ENCODE data around the gene S100A13. TPM values are rescaled to one million over a fixed set of nuclear protein-coding genes. Genes with fewer than 3 reads are reported as not detected.
A peak's percentile ranks its signal among the peaks of the same experiment; 100 is the strongest.
"Not testable (repeated sequence)": the region's sequence is repeated elsewhere in the genome, so short reads cannot be mapped to it uniquely, and the experiment has no call there.

The S100A13 gene
- total RNA-seq, 1 donor from 2014 or later, result 76.1 TPM

GRCh38 chr1:153669606-153670005 is 42.3 kb upstream of the S100A13 start:
- Histone ChIP-seq H3K36me3 (peaks cover 52% of the 10 kb centered on the region), H3K27me3 (no peaks in the 10 kb centered on the region), H3K9me3 (no peaks in the 10 kb centered on the region), H3K4me3 (peak overlapping the region; percentile 84), H3K27ac (no peak overlapping the region), H3K4me1 (peaks cover 10% of the 10 kb centered on the region)
- intact Hi-C loops (cut with DNase I), result no loop called here
- no peak for ATAC-seq
- no peak for TF ChIP-seq CTCF (IDR thresholded peaks at IDR 0.05)
- no peak for DNase-seq

- H3K27ac ChIP-seq; H3K9me3 ChIP-seq; intact Hi-C loops (cut with DNase I); ATAC-seq; H3K27me3 ChIP-seq; H3K4me3 ChIP-seq; H3K4me1 ChIP-seq: not testable (repeated sequence)
- DNase-seq, result peak; percentile 29
- peaks cover 61% of the 10 kb centered on the region for H3K36me3 ChIP-seq
These were observed 41.4 kb upstream of the S100A13 start for GRCh38 chr1:153668672-153669071.

DNA sequence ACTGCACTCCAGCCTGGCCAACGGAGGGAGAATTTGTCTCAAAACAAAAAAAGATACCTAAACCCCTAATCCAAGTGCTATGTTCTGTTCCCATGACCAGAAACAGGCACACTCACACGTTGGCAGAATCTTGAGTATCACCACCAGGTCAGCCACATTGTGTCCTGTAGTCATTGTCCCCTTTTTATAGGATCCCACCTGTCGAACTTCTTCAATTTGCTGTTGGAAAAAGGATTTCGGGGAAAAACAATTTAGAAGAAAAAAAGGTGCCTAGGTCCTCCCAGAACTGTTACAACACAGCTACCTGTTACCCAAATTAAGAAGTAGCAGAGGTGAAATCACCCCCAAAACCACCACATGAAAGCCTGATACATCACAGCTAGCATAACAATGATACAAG is 40.1 kb upstream of the S100A13 start:
- no peak for DNase-seq
- ATAC-seq, result no peak
- TF ChIP-seq CTCF (IDR thresholded peaks at IDR 0.05), result no peak
- intact Hi-C loops (cut with DNase I), result no loop called here
- Histone ChIP-seq H3K4me3 (no peak overlapping the region), H3K9me3 (no peaks in the 10 kb centered on the region), H3K4me1 (peaks cover 10% of the 10 kb centered on the region), H3K36me3 (peaks cover 73% of the 10 kb centered on the region), H3K27ac (no peak overlapping the region), H3K27me3 (no peaks in the 10 kb centered on the region)

- no peak for ATAC-seq
- H3K4me3 ChIP-seq, result no peak overlapping the region
- H3K4me1 ChIP-seq, result peaks cover 5% of the 10 kb centered on the region
- H3K9me3 ChIP-seq, result no peaks in the 10 kb centered on the region
- no peak for TF ChIP-seq CTCF (IDR thresholded peaks at IDR 0.05)
- DNase-seq, result peak; percentile 39
- intact Hi-C loops (cut with DNase I), result no loop called here
- H3K27ac ChIP-seq, result no peak overlapping the region
- H3K27me3 ChIP-seq, result no peaks in the 10 kb centered on the region
- peaks cover 79% of the 10 kb centered on the region for H3K36me3 ChIP-seq
These were observed 35.9 kb upstream of the S100A13 start for GRCh38 chr1:153663211-153663610.

DNA sequence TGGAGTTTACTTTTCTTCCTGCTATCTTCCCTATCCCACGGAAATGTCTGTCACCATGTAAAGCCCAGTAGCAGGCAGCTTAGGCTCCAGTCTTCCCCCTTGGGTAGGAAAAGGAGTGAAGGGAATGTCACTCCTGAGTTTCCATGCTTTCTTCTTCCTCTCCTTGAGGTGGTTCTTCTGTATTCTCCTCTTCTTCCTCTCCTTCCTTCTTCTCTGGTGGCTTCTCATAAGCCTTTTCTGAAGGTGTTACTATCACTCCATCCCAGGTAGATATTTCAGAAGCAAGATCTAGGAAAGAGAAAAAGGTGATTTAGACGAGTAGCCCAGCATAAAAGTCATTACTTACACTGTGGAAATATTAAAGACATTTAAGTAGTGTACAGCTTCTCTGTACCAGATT is 35.0 kb upstream of the S100A13 start:
- no peak for TF ChIP-seq CTCF (IDR thresholded peaks at IDR 0.05)
- Histone ChIP-seq H3K4me3 (no peak overlapping the region), H3K9me3 (no peaks in the 10 kb centered on the region), H3K27me3 (no peaks in the 10 kb centered on the region), H3K36me3 (peaks cover 70% of the 10 kb centered on the region), H3K4me1 (peaks cover 8% of the 10 kb centered on the region), H3K27ac (no peak overlapping the region)
- no peak for ATAC-seq
- DNase-seq, result no peak
- intact Hi-C loops (cut with DNase I), result no loop called here

GRCh38 chr1:153661111-153661708 is 33.9 kb upstream of the S100A13 start:
- no peak for TF ChIP-seq CTCF (IDR thresholded peaks at IDR 0.05)
- peak; percentile 20 for DNase-seq
- intact Hi-C loops (cut with DNase I), result no loop called here
- Histone ChIP-seq H3K4me3 (no peak overlapping the region), H3K4me1 (peaks cover 8% of the 10 kb centered on the region), H3K27me3 (no peaks in the 10 kb centered on the region), H3K9me3 (no peaks in the 10 kb centered on the region), H3K27ac (no peak overlapping the region), H3K36me3 (peaks cover 59% of the 10 kb centered on the region)
- ATAC-seq, result no peak
